GM18498 (cell line): ENCODE data around the gene ZMYND19.
"Not testable (repeated sequence)": the region's sequence is repeated elsewhere in the genome, so short reads cannot be mapped to it uniquely, and the experiment has no call there.

Experiments used
- ATAC-seq: cut with Tn5 transposase; IDR thresholded peaks from one replicate; pipeline ENCODE4 v1.9.1; 2021; ENCODE audit warnings: mild to moderate bottlenecking, moderate library complexity; ENCODE audit not compliant: unreplicated experiment

The ZMYND19 gene

DNA sequence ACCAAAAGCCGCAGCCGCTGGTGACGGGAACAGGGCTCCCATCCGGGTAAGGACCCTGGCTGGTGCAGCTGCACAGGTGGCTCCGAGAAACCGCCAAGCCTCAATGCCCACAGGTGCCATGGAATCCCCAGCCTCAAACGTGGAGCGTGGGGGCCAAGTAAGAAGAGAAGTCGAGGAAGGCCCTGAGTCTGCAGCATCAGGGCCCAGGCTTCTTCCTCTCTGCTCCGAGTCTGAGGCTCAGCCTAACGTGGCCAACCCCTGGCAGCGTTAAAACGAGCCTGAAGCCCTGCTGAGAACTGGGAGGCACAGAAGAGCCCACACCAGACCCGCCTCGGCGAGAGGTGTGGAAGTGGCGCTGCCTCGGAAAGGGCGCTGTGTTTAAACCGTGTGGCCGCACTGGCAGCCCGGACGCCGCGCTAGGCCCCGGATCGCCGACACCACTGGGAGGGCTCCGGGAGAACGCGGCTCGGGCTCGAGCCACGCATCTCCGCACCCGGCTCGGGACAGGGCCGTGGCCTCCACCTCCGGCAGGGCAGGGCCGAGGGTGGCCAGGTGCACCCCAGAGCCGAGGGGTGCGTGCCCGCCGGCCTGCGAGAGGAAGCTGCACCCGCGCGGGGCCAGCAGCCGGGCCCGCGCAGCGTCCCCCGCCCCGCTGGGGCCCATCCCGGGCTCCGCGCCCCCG, 730 bp downstream of the ZMYND19 start:
- ATAC-seq, result peak; percentile 20

DNA sequence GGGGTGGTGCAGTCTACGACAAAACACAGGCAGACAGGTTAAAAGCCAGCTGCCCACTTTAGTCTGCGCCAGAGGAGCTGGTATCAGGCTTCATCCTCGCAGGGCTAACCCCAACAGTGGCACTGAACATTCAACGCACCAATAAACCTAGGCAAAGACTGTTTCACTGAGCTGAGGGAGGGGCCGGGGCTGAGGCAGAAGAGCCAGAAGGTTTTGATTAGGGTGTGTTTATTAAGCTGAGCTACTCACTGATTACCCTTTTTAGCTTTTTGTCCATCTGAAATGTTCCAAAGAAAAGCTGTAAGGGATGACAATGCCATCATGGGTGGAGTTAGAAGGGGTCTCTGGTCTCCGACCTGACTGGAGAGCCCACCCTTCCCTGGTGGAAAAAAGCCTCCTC, 1.4 kb downstream of the ZMYND19 start:
- no peak for ATAC-seq

DNA sequence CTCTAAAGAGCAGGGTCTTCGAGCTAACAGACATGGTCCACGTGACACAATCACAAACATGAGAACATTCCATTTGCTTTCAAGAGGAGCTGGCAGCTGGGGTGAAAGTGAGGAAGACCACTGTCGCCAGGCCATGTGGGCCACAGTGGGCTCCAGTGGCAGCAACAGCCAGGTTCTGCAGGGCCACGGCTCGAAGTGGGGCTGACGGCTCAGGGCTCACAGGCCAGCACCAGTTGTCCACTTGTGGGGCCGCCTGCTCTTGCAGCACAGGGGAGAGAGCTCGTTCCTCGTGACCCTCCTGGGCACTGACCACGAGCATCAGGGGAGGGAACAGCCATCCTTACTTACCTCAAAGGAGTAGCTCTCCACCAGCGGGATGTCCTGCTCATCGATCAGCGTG, 2.0 kb downstream of the ZMYND19 start:
- ATAC-seq, result no peak

DNA sequence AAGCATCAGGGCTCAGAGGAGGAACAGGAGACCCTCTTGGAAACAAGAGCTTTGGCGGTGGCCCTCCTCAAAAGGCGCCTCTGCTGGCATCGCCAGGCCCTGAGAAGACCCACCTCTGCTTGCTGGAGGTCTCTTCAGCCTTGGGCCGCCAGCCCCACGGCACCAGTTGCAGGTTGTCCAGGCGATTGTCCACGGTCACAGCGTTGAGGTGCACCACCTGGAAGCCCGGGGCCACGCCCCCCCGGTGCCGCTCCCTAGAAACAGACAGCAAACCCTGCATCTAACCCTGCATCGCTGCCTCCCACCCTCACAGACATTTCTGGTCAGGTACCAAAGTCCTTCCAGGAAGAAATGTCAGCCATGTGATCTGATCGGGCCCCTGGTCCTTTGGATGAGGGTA, 3.5 kb downstream of the ZMYND19 start:
- ATAC-seq, result no peak

DNA sequence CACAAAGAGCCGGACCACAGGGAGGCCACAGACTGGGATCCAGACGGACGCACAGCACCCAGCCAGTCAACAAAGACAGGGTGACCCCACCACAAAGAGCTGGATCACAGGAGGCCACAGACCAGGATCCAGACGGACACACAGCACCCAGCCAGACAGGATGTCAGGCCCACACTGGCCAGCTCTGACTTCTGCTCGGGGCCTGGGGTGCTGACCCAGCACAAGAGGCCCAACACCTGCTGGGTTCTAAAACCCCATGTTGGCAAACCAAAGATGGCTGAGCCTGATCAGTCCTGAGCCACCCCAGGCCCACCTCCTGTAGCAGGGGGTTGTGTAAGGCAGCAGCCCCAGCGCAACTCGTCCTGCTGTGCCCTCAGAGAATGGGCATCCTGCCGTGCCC, 6.4 kb downstream of the ZMYND19 start:
- ATAC-seq, result no peak

DNA sequence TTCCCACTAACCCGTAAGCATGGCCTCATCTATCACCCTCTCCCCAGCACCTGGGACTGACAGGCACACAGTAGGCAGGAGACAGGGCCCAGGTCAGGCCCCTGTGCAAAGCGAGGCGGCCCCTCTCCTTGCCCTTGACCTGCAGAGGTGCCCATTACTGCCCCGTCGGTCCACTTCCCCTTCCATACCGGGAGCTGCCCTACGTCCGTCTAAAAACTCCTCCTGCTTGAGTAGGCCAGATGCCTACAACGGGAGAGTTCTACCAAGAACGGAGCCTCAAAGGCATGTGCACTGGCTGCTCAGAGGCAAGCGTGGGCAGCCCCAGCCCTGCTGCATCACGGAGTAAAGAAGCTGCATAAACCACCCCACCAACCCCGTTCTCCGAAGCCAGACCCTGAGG, 7.0 kb downstream of the ZMYND19 start:
- no peak for ATAC-seq

DNA sequence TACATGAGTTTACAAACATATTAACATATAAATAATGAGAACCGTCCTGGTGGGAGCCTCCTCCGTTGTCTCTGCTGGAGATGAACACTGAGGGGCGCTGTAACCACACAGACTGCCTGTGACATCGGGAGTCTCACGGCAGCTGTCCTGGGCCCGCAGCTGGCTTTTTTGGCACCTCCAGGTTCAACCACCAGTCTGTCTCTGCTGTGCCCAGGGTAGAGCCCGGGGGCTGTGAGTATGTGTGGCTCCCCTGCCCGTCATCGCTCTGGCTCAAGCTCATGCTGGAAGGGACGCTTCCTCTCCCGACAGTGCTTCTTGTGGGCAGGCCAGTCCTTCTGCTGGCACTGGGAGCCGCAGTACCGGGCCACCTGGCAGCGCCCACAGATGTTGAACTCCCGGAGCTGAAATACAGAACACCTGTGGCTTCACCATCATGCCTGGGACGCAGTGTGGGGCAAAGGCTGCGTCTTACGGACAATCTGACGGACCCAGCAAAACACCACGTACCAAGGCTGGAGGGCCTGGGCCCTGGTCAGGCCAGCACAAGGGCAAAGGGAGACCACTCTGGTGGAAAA, 7.9 kb downstream of the ZMYND19 start:
- ATAC-seq, result no peak

DNA sequence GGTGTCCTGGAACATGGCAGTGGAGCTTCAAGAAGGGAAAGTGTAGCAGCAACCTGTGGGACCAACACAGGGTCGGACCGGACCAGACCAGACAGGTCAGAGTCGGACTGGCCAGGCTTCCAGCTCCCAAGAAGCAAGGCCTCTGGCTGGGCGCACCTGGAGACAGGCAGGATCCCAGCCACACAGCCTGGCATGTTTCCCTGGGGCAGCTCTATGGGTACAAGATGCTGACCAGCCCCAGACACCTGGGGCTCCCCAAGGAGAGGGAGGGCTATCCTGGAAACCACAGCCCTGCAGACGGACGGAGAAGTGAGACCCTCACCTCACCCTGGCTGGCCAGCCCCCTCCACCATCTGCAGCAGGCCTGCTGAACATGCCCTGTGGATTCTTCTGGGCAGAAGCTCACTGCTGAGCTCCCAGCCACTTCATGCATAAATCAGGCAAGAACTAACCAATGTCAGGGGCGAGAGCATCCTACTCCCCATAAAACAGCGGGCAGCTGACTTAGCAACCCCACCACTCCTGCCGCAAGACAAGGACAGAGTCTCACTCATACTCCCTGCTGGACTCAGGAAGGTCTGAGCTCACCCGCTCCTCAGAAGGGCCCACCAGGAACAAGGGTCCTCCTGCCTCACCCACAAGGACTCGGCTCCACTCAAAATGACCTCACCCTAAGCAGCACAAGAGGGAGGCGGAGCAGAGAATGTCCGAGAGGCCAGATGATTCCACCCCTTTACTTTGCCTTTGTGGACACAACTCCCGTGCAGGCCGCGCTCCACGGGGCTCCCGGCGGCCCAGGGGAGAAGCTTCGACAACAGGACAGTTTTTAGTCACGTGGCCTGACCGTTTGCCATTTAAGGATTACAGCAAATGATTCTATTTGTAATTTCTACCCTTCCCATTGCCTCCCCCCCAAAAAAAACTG, 8.7 kb downstream of the ZMYND19 start:
- no peak for ATAC-seq

DNA sequence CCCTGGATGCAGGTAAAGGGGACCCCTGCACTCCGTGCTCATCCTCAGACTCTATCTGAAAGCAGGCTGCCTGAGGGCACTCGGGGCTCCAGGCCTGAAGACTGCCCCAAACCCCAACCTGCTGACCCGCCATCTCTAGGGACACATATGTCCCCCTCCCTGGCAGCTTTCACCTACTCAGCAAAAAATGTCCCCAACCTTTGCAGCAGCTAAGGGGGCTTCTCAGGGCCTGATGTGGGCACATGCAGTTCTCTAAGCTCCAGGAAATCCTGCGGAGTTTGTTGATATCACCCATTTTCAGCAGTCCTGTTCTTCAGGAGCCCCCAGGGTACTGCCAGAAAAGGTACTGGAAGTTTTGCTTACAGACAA, 9.4 kb downstream of the ZMYND19 start:
- ATAC-seq, result no peak

DNA sequence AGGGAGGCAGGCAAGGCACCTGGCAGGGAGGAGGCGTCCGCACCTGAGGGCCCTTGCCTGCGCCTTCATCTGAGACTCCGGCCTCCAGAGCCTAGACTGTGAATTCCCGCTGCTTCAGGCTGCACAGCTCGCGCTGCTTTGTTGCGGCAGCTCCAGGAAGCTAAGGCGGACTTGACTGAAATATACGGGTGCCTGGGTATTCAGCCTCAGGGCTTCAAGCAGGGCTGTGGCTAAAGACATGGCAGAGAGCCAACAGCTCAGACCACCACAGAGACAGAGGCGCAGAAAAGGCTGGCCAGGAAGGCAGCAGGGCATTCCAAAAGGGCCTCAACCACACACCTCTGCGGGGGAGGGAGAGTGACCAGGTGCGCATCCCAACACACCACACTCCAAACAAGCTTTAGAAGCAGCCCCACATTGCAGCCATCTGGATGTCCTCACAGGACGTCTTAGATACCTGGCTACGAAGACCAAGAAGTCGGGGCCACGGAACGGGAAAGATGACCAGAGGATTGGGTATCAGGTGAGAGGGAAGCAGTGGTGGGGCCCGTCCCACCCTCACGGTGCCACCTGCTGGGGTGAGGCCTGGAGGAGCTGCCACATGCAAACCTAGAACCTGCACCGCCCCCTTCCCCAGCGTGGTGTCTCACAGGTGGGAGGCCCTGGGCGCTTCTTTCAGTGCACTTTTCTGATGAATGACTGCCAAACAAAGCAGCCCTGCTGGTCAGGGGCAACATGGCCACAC, 9.9 kb downstream of the ZMYND19 start:
- no peak for ATAC-seq

DNA sequence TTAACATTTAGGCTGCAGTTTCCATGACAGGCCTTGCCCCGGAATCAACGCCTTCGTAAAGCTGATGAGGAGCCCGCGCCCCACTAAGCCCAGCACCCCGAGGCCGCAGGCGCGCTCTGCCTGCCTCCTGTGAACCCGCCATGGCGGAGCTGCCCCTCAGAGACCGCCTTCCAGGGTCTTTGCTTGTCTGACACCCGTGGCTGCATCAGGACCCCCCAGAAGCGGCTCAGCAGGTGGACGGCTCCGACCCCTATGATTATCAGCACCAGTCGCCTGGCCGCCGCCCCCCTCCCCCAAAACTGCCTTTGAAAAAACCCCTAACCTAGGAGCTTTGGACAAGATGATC, 11.1 kb downstream of the ZMYND19 start:
- ATAC-seq, result no peak

DNA sequence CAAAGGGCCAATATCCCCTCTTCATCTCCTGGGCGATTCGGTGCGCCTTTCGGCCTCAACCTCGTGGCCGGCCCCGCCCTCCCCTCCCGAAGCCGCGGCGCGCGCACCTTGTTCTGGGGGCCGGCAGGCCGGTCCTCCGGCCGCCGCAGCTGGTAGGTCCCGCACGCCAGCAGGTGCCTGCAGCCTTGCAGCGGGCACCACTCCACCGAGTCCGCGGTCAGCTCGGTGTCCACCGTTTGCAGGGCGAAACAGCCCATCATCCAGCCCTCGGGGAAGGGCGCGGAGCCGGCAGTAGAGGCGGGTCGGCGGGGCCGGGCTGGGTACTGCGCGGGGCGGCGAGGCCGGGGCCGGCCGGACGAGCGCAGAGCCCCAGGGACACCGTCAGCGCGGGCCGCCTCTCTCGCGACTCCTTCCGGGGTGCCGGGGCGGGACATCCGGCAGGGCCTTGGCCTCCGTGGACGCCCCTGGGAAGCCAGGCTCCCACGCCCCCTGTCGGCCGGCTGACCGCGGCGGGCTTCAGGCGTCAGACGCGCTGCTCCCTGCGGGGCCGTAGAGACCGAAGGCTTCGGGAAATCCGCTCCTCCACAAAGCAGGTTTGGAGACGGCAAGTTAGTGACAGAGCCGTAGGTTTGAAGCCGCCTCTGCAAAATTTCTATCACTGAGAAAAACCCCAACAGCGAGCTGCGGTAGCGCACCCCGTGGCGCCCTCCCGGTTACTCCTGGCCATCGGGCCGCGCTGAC, 11.6 kb downstream of the ZMYND19 start, which contains the start of gene DPH7:
Gene DPH7 (minus strand): TSS at position 408 of the 741 bp plus-strand sequence. CDS start 148 bp downstream, at position 260.
- peak; percentile 92 for ATAC-seq

DNA sequence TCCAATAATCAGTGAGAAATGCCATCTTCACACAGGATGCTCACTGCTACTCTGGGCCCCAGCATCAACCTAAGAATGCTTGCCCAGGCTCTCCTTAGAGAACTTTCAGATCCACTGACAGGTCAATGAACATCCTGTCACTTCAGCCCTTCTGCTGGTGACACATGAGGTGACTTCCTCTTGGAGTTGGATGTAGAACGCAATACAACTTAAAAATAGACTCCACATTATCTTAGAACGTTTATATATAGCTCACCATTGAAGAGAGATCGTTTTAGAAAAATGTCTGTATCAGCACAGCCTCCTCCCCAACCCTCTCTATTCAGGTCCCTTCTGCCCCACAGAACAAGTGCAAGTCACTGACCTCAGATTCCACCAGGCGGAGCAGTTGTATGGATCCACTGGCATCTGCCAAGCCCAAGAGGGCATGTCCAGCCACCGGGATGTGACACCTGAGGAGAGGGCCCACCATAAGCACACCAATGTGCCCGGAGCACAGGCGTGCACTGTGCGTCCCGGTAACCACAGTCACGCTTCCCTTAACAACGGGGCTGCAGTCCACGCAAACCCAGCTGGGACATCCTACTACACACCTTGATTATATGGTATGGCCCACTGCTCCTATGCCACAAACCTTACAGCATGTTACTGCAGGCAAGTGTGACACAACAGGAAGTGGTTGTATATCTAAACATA, 14.4 kb downstream of the ZMYND19 start:
- ATAC-seq, result no peak

DNA sequence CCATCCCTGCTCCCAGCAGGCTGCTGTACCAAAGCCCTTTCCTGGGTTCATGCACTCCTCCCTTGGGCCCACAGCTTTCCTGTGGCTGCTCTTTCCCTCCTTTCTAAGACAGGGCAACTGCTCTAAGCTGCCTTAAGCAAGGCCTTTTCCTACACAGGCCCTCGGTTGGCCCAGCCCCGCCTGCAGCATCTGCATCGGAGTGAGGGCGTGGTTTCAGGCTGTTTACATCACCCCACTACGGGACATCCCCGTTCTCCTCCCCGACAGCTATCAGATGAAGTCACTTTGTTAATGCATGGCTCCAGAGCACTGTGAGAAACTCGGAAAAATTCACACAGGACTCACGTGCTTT, 15.0 kb downstream of the ZMYND19 start:
- no peak for ATAC-seq

DNA sequence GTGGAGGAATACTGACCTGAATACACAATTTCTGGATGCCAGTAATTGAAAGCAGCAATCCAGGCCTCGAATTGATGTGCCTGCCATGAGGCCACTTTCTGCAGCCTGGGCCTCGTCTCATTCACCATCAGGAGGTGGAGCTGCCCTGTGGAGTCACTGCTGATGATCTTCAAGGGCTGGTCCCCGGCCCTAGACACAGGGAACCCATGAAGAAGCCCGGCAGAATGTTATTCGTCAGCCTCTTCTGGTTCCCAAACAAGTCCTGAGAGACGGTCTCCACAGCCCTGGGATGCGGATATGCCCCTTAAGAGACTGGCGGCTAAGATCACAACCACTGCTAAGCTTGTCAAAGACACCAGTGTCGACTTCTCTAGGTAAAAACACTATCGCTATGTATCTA, 16.1 kb downstream of the ZMYND19 start:
- ATAC-seq, result no peak

DNA sequence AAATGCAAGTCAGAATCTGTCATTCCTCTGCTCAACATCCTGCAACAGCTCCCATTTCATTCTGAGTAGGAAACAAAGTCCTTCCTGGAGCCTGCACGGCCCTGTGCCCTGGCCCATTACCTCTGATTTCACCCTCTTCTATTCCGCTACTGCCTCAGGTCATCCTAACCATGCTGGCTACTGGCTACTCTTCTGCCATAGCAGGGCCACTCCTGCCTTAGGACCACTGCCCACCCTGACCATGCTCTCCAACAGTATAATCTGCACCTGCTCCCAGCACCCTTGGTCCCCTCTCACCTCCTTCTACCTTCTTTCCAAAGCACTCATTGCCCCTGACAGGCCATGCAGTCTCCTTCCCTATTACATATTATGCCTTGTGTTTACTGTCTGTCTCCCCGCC, 19.7 kb downstream of the ZMYND19 start:
- no peak for ATAC-seq

DNA sequence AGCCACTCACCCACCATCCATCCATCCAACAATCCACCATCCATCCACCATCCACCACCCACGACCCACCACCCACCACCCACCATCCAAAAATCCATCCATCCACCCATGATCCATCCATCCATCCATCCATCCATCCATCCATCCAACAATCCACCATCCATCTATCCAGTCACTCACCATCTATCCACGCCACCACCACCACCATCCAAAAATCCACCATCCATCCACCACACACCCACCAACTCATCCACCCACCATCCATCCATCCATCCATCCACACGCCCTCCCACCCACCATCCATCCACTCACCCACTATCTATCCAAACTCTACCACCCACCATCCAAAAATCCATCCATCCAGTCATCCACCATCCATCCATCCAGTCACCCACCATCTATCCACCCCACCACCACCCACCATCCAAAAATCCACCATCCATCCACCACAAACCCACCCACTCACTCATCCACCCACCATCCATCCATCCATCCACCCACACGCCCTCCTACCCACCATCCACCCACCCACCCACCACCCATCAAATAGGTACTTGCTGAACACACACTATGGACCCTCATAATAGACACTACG, 20.6 kb downstream of the ZMYND19 start:
- no peak for ATAC-seq

DNA sequence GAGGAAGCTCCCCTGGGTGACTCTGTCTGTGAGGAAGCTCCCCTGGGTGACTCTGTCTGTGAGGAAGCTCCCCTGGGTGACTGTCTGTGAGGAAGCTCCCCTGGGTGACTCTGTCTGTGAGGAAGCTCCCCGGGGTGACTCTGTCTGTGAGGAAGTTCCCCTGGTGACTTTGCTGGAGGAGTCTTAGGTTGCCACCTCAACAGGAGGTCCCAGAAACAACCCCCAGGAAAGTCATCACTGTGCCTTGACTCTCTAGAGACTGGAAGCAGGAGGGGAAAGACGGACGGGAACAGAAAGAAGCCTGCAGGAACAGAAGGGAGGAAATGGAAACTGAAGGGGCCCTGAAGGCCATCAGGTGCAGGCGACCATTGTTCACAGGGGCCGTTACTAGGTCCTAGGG, 21.9 kb downstream of the ZMYND19 start:
- not testable (repeated sequence) for ATAC-seq

DNA sequence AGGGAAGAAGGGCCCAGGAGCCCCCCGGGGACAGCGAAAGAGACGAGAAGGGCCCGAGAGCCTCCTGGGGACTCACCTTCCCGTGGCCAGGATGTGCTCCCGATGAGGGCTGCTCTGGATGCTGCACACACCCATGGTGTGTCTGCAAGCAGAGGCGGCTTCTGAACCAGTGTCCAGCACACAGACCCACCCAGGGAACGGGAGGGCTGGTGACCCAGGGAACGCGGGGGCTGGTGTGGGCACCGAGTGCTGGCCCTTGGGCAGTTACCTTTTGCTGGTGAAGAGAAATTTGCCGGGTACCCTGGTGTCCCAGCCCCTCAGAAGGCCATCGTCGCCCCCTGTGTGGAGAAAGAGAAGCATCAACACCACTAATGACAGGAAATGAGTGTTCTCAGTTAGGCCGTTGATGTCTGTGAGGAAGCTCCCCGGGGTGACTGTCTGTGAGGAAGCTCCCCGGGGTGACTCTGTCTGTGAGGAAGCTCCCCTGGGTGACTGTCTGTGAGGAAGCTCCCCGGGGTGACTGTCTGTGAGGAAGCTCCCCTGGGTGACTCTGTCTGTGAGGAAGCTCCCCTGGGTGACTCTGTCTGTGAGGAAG, 25.4 kb downstream of the ZMYND19 start:
- ATAC-seq, result no peak
